ENCODE measurements around the gene DTNB.

- no peak for TF ChIP-seq CTCF (IDR thresholded peaks at IDR 0.05)
- TF ChIP-seq POLR2A (IDR thresholded peaks at IDR 0.05), result no peak
Measured at GRCh38 chr2:25552318-25552717, 121.1 kb downstream of the DTNB start.

Measured in uterus (tissue), 2 donors.